PC-9 (cell line): ENCODE data around the gene RPS6KA5. TPM values are rescaled to one million over a fixed set of nuclear protein-coding genes. Genes with fewer than 3 reads are reported as not detected.

Experiments used
- BruUV-seq: library from RNA; stranded (reverse); fragments of 400-500 nt; replicated peaks from 2 replicates; lab custom pipeline; 2021; lab: Mats Ljungman, UMichigan
- CTCF ChIA-PET: fragments of 300-600 bp; sonication (Branson Sonifier 250); formaldehyde crosslinking; loops from one replicate; lab custom pipeline; 2022; ENCODE audit warnings: antibody characterized with exemption; lab: Charles Lee
- POLR2A ChIA-PET: fragments of 300-600 bp; sonication (Branson Sonifier 250); formaldehyde crosslinking; loops from one replicate; lab custom pipeline; 2022; ENCODE audit warnings: antibody characterized with exemption; ENCODE audit not compliant: unreplicated experiment; lab: Charles Lee
- DNase-seq, 2 experiments: peaks; one replicate each; pipeline versions ENCODE4 v3.0.0 to v3.0.0-alpha.2; 2015 to 2022; ENCODE audit warnings: mixed read lengths in 1 of 2
- H2AFZ ChIP-seq: fragments of 200-600 bp; sonication (generic); 2 replicates; pipeline ENCODE4 v1.8.1; 2017; ENCODE audit warnings: antibody characterized with exemption
- H3F3A ChIP-seq: fragments of 200-600 bp; sonication (generic); 2 replicates; pipeline ENCODE4 v1.8.1; 2017; ENCODE audit warnings: antibody characterized with exemption, mild to moderate bottlenecking, low read depth; ENCODE audit not compliant: insufficient read depth
- H3K27ac ChIP-seq: fragments of 200-600 bp; sonication (generic); 2 replicates; pipeline ENCODE4 v1.6.1; 2016; ENCODE audit warnings: mixed run types
- H3K27me3 ChIP-seq: fragments of 200-600 bp; sonication (generic); 2 replicates; pipeline ENCODE4 v1.6.1; 2016; ENCODE audit warnings: low read depth, mixed run types; ENCODE audit not compliant: insufficient read depth
- H3K36me3 ChIP-seq: fragments of 200-600 bp; sonication (generic); 2 replicates; pipeline ENCODE4 v1.6.1; 2016; ENCODE audit warnings: low read depth, mixed run types
- H3K4me1 ChIP-seq: fragments of 200-600 bp; sonication (generic); replicated peaks from 2 replicates; pipeline ENCODE4 v1.6.1; 2016; ENCODE audit warnings: mixed run types; ENCODE audit not compliant: insufficient read depth
- H3K4me2 ChIP-seq: fragments of 200-600 bp; sonication (generic); 2 replicates; pipeline ENCODE4 v1.6.1; 2017; ENCODE audit warnings: mixed run types
- H3K4me3 ChIP-seq: fragments of 200-600 bp; sonication (generic); 2 replicates; pipeline ENCODE4 v1.6.1; 2016; ENCODE audit warnings: mixed run types
- H3K79me2 ChIP-seq: fragments of 200-600 bp; sonication (generic); 2 replicates; pipeline ENCODE4 v1.6.1; 2017; ENCODE audit warnings: low read depth, mixed run types
- H3K9me2 ChIP-seq: fragments of 200-600 bp; sonication (generic); 2 replicates; pipeline ENCODE4 v1.8.1; 2017; ENCODE audit warnings: mild to moderate bottlenecking; ENCODE audit not compliant: insufficient read depth
- H3K9me3 ChIP-seq: fragments of 200-600 bp; sonication (generic); 2 replicates; pipeline ENCODE4 v1.8.1; 2016; ENCODE audit warnings: low read depth; ENCODE audit not compliant: insufficient read depth
- H4K20me1 ChIP-seq: fragments of 200-600 bp; sonication (generic); 2 replicates; pipeline ENCODE4 v1.8.1; 2017; ENCODE audit not compliant: insufficient read depth
- CTCF ChIP-seq: fragments of 200-600 bp; sonication (generic); conservative IDR thresholded peaks from 2 replicates; pipeline ENCODE4 v1.6.1; 2017; ENCODE audit warnings: mixed run types, antibody characterized with exemption, mild to moderate bottlenecking, moderate library complexity
- EZH2 ChIP-seq: fragments of 200-600 bp; sonication (generic); IDR thresholded peaks from 2 replicates; pipeline ENCODE4 v1.8.0; 2017; ENCODE audit warnings: antibody characterized with exemption, low read depth
- intact Hi-C: fragments of 100-400 bp; cut with micrococcal nuclease; formaldehyde crosslinking; loops from one replicate; pipeline ENCODE4 v1.10.0; 2022; ENCODE audit not compliant: unreplicated experiment
- total RNA-seq: library from RNA; stranded (reverse); gene quantifications from 2 replicates; pipeline ENCODE4 v1.2.3, GENCODE V29; 2021

The RPS6KA5 gene
- total RNA-seq, 1 experiment from 2014 or later: 3.5 TPM

- Histone ChIP-seq H3K4me1 (no peaks in the 10 kb centered on the region), H4K20me1 (no peaks in the 10 kb centered on the region), H3K4me3 (no peak overlapping the region), H3K27me3 (no peaks in the 10 kb centered on the region), H3K36me3 (no peaks in the 10 kb centered on the region), H3K27ac (no peak overlapping the region), H3K4me2 (no peak overlapping the region), H2AFZ (no peak overlapping the region), H3K9me2 (no peaks in the 10 kb centered on the region), H3K79me2 (no peaks in the 10 kb centered on the region), H3K9me3 (no peaks in the 10 kb centered on the region), H3F3A (no peaks in the 10 kb centered on the region)
- BruUV-seq: no TSS peak
- DNase-seq: no peak
- no peak for TF ChIP-seq CTCF
- no peak for TF ChIP-seq EZH2
- CTCF ChIA-PET: no interaction called here
- intact Hi-C loops: no loop called here
- POLR2A ChIA-PET: no interaction called here
These were observed 117.1 kb downstream of the RPS6KA5 start for GRCh38 chr14:90943367-90943766.

- no peak overlapping the region for H3K4me3 ChIP-seq
- BruUV-seq: no TSS peak
- no peaks in the 10 kb centered on the region for H3K36me3 ChIP-seq
- no peaks in the 10 kb centered on the region for H3K79me2 ChIP-seq
- no peak for TF ChIP-seq CTCF
- TF ChIP-seq EZH2: no peak
- no peaks in the 10 kb centered on the region for H3F3A ChIP-seq
- no peaks in the 10 kb centered on the region for H3K9me2 ChIP-seq
- H3K27me3 ChIP-seq: no peaks in the 10 kb centered on the region
- no peaks in the 10 kb centered on the region for H3K4me1 ChIP-seq
- DNase-seq: no peak
- H3K27ac ChIP-seq: no peak overlapping the region
- POLR2A ChIA-PET: no interaction called here
- CTCF ChIA-PET: no interaction called here
- H3K9me3 ChIP-seq: no peaks in the 10 kb centered on the region
- intact Hi-C loops: no loop called here
- H2AFZ ChIP-seq: no peak overlapping the region
- no peak overlapping the region for H3K4me2 ChIP-seq
- H4K20me1 ChIP-seq: no peaks in the 10 kb centered on the region
These were observed 117.9 kb downstream of the RPS6KA5 start for GRCh38 chr14:90942511-90942910.

- Histone ChIP-seq H3K27me3 (no peaks in the 10 kb centered on the region), H3K4me2 (no peak overlapping the region), H4K20me1 (no peaks in the 10 kb centered on the region), H3K27ac (no peak overlapping the region), H3K4me3 (no peak overlapping the region), H3K9me2 (no peaks in the 10 kb centered on the region), H3K36me3 (no peaks in the 10 kb centered on the region), H3K79me2 (no peaks in the 10 kb centered on the region), H3K9me3 (no peaks in the 10 kb centered on the region), H3F3A (no peaks in the 10 kb centered on the region), H2AFZ (no peak overlapping the region), H3K4me1 (no peaks in the 10 kb centered on the region)
- TF ChIP-seq CTCF (no peak), EZH2 (no peak)
- ChIA-PET CTCF (no interaction called here), POLR2A (no interaction called here)
- no TSS peak for BruUV-seq
- DNase-seq: no peak
- intact Hi-C loops: no loop called here
These were observed 118.7 kb downstream of the RPS6KA5 start for GRCh38 chr14:90941706-90942105.
